HG03064 (cell line): ENCODE results near the gene TUNAR.

Source experiments
- ATAC-seq: cut with Tn5 transposase; IDR thresholded peaks from one replicate; pipeline ENCODE4 v1.9.1; 2021; ENCODE audit warnings: low read depth; ENCODE audit not compliant: unreplicated experiment

The TUNAR gene

GRCh38 chr14:95876761-95877538 lies at the start of gene TUNAR:
TSS of gene TUNAR (plus strand) at chr14:95876832.
- no peak for ATAC-seq

- ATAC-seq, result no peak
Measured at GRCh38 chr14:95828649-95829265, 47.9 kb upstream of the TUNAR start.

GRCh38 chr14:95829321-95829720 lies 47.3 kb upstream of the TUNAR start:
- ATAC-seq, result no peak

GRCh38 chr14:95830386-95830785 lies 46.2 kb upstream of the TUNAR start:
- ATAC-seq, result no peak

- no peak for ATAC-seq
Measured at GRCh38 chr14:95831041-95831440, 45.6 kb upstream of the TUNAR start.

GRCh38 chr14:95831468-95831867 lies 45.2 kb upstream of the TUNAR start:
- ATAC-seq, result no peak

- ATAC-seq, result no peak
Measured at GRCh38 chr14:95832012-95832411, 44.6 kb upstream of the TUNAR start.

- ATAC-seq, result no peak
Measured at GRCh38 chr14:95833429-95833828, 43.2 kb upstream of the TUNAR start.

- no peak for ATAC-seq
Measured at GRCh38 chr14:95834496-95834895, 42.1 kb upstream of the TUNAR start.

GRCh38 chr14:95835121-95835730 lies 41.4 kb upstream of the TUNAR start:
- ATAC-seq, result no peak

- ATAC-seq, result no peak
Measured at GRCh38 chr14:95838862-95839261, 37.8 kb upstream of the TUNAR start.

GRCh38 chr14:95840094-95840700 lies 36.4 kb upstream of the TUNAR start:
- ATAC-seq, result no peak

GRCh38 chr14:95841668-95842067 lies 35.0 kb upstream of the TUNAR start:
- ATAC-seq, result no peak

GRCh38 chr14:95849761-95850160 lies 26.9 kb upstream of the TUNAR start:
- no peak for ATAC-seq

GRCh38 chr14:95850429-95850828 lies 26.2 kb upstream of the TUNAR start:
- no peak for ATAC-seq

GRCh38 chr14:95855606-95856005 lies 21.0 kb upstream of the TUNAR start:
- no peak for ATAC-seq

GRCh38 chr14:95857275-95857674 lies 19.4 kb upstream of the TUNAR start:
- ATAC-seq, result no peak

- ATAC-seq, result no peak
Measured at GRCh38 chr14:95858893-95859292, 17.7 kb upstream of the TUNAR start.

- ATAC-seq, result no peak
Measured at GRCh38 chr14:95862243-95862642, 14.4 kb upstream of the TUNAR start.

- ATAC-seq, result no peak
Measured at GRCh38 chr14:95863295-95863694, 13.3 kb upstream of the TUNAR start.

- ATAC-seq, result no peak
Measured at GRCh38 chr14:95869776-95870175, 6.9 kb upstream of the TUNAR start.
